IMR-90 (cell line): ENCODE data around the gene HOXD13. TPM values are rescaled to one million over a fixed set of nuclear protein-coding genes. Genes with fewer than 3 reads are reported as not detected.

ENCODE experiments used
- ATAC-seq: fragments of 200-7000 bp; cut with Tn5 transposase; 2 replicates; pipeline ENCODE4 v1.9.1; 2020; ENCODE audit warnings: low read depth, mild to moderate bottlenecking, moderate library complexity
- BruUV-seq: library from RNA; stranded (reverse); fragments of 400-500 nt; replicated peaks from 2 replicates; lab custom pipeline; 2021; lab: Mats Ljungman, UMichigan
- CTCF ChIA-PET: fragments of 300-600 bp; formaldehyde crosslinking; extraction: SDS; loops from one replicate; lab custom pipeline; 2021; ENCODE audit warnings: antibody characterized with exemption; lab: Yijun Ruan, JAX
- POLR2A ChIA-PET: fragments of 300-600 bp; sonication (Branson Sonifier 250); formaldehyde crosslinking; loops from one replicate; lab custom pipeline; 2022; ENCODE audit warnings: antibody characterized with exemption; ENCODE audit not compliant: unreplicated experiment; lab: Charles Lee
- DNase-seq: peaks from one replicate; pipeline ENCODE4 v3.0.0; 2013
- H2AFZ ChIP-seq: replicated peaks from 2 replicates; pipeline ENCODE3; 2013; ENCODE audit warnings: low read length, mild to moderate bottlenecking; ENCODE audit not compliant: poor library complexity
- H2AK5ac ChIP-seq: 2 replicates; pipeline ENCODE4 v1.6.1; 2013; ENCODE audit warnings: low read depth, low read length, inconsistent platforms
- H2AK9ac ChIP-seq: replicated peaks from 2 replicates; pipeline ENCODE3; 2013; ENCODE audit warnings: mild to moderate bottlenecking, low read depth, low read length, moderate library complexity; ENCODE audit not compliant: poor library complexity
- H2BK120ac ChIP-seq: 2 replicates; pipeline ENCODE4 v1.6.1; 2013; ENCODE audit warnings: low read depth, low read length, inconsistent platforms
- H2BK15ac ChIP-seq: 3 replicates; pipeline ENCODE4 v1.6.1; 2013; ENCODE audit warnings: low read depth, low read length, inconsistent platforms
- H2BK20ac ChIP-seq: 2 replicates; pipeline ENCODE4 v1.6.1; 2013; ENCODE audit warnings: low read depth, mild to moderate bottlenecking, inconsistent platforms, low read length, moderate library complexity
- H2BK5ac ChIP-seq: 2 replicates; pipeline ENCODE4 v1.6.1; 2013; ENCODE audit warnings: mild to moderate bottlenecking, low read depth, low read length, inconsistent platforms; ENCODE audit not compliant: poor library complexity, severe bottlenecking
- H3K14ac ChIP-seq: replicated peaks from 2 replicates; pipeline ENCODE4 v1.6.1; 2013; ENCODE audit warnings: low read depth, low read length, inconsistent platforms
- H3K18ac ChIP-seq: 2 replicates; pipeline ENCODE4 v1.6.1; 2013; ENCODE audit warnings: low read depth, low read length, control low read depth
- H3K23ac ChIP-seq: 2 replicates; pipeline ENCODE4 v1.6.1; 2013; ENCODE audit warnings: low read depth, low read length, inconsistent platforms
- H3K27ac ChIP-seq: 2 replicates; pipeline ENCODE4 v1.5.1; 2013; ENCODE audit warnings: mild to moderate bottlenecking, control low read depth, low read length; ENCODE audit not compliant: insufficient read depth
- H3K27me3 ChIP-seq: 2 replicates; pipeline ENCODE4 v1.6.1; 2013; ENCODE audit warnings: low read length; ENCODE audit not compliant: control insufficient read depth, insufficient read depth
- H3K36me3 ChIP-seq: 2 replicates; pipeline ENCODE4 v1.6.1; 2013; ENCODE audit warnings: low read length, mixed read lengths; ENCODE audit not compliant: control insufficient read depth, insufficient read depth
- H3K4ac ChIP-seq: 2 replicates; pipeline ENCODE4 v1.6.1; 2013; ENCODE audit warnings: low read depth, low read length, inconsistent platforms
- H3K4me1 ChIP-seq: 2 replicates; pipeline ENCODE4 v1.6.1; 2013; ENCODE audit warnings: low read length, mixed read lengths; ENCODE audit not compliant: control insufficient read depth, insufficient read depth
- H3K4me2 ChIP-seq: 2 replicates; pipeline ENCODE4 v1.6.1; 2013; ENCODE audit warnings: low read depth, mild to moderate bottlenecking, control low read depth, low read length, moderate library complexity
- H3K4me3 ChIP-seq: 2 replicates; pipeline ENCODE4 v1.5.1; 2013; ENCODE audit warnings: low read depth, mild to moderate bottlenecking, control low read depth, low read length, moderate library complexity; ENCODE audit not compliant: insufficient read depth
- H3K56ac ChIP-seq: 2 replicates; pipeline ENCODE4 v1.6.1; 2013; ENCODE audit warnings: low read length, inconsistent platforms; ENCODE audit not compliant: insufficient read depth; ENCODE audit errors: extremely low read depth
- H3K79me1 ChIP-seq, 2 experiments: 2 replicates each; pipeline ENCODE4 v1.6.1; 2013; ENCODE audit warnings: low read length in 2 of 2, inconsistent platforms in 1 of 2, low read depth in 1 of 2
- H3K9ac ChIP-seq: 2 replicates; pipeline ENCODE4 v1.6.1; 2013; ENCODE audit warnings: low read depth, low read length, control low read depth
- H3K9me1 ChIP-seq: 2 replicates; pipeline ENCODE4 v1.6.1; 2013; ENCODE audit warnings: low read length, inconsistent platforms; ENCODE audit not compliant: insufficient read depth
- H3K9me3 ChIP-seq: 2 replicates; pipeline ENCODE4 v1.6.1; 2013; ENCODE audit warnings: low read length; ENCODE audit not compliant: control insufficient read depth, insufficient read depth
- H4K20me1 ChIP-seq: 2 replicates; pipeline ENCODE4 v1.6.1; 2013; ENCODE audit warnings: low read length, inconsistent platforms; ENCODE audit not compliant: insufficient read depth
- H4K5ac ChIP-seq: 2 replicates; pipeline ENCODE4 v1.6.1; 2013; ENCODE audit warnings: mild to moderate bottlenecking, low read depth, low read length, control low read depth
- H4K8ac ChIP-seq, 2 experiments: 2 replicates each; pipeline ENCODE4 v1.6.1; 2013; ENCODE audit warnings: low read depth in 2 of 2, low read length in 2 of 2, control low read depth in 1 of 2, inconsistent platforms in 1 of 2
- H4K91ac ChIP-seq: 2 replicates; pipeline ENCODE4 v1.6.1; 2013; ENCODE audit warnings: low read depth, low read length, inconsistent platforms; ENCODE audit not compliant: insufficient read depth
- BHLHE40 ChIP-seq: fragments of 150-350 bp; IDR thresholded peaks from 2 replicates; pipeline ENCODE4 v1.6.1; 2016; ENCODE audit warnings: mild to moderate bottlenecking, low read depth, low read length
- CEBPB ChIP-seq: IDR thresholded peaks from 2 replicates; pipeline ENCODE4 v1.6.1; 2012; ENCODE audit warnings: low read depth, low read length, improper control_type of control experiment
- CHD1 ChIP-seq: IDR thresholded peaks from 2 replicates; pipeline ENCODE4 v1.6.1; 2012; ENCODE audit warnings: low read depth, low read length, improper control_type of control experiment
- FOS ChIP-seq: fragments of 150-350 bp; IDR thresholded peaks from 2 replicates; pipeline ENCODE4 v1.6.1; 2016; ENCODE audit warnings: low read depth, low read length
- MAFK ChIP-seq: IDR thresholded peaks from 2 replicates; pipeline ENCODE4 v1.6.1; 2012; ENCODE audit warnings: low read depth, low read length, improper control_type of control experiment
- MAZ ChIP-seq: IDR thresholded peaks from 2 replicates; pipeline ENCODE4 v1.6.1; 2012; ENCODE audit warnings: low read depth, mild to moderate bottlenecking, low read length, improper control_type of control experiment, moderate library complexity, borderline replicate concordance
- MXI1 ChIP-seq: IDR thresholded peaks from 2 replicates; pipeline ENCODE4 v1.6.1; 2012; ENCODE audit warnings: low read depth, mild to moderate bottlenecking, low read length, moderate library complexity, borderline replicate concordance
- NFE2L2 ChIP-seq: fragments of 150-350 bp; IDR thresholded peaks from 2 replicates; pipeline ENCODE4 v1.6.1; 2016; ENCODE audit warnings: low read depth, mild to moderate bottlenecking, low read length
- POLR2A ChIP-seq: IDR thresholded peaks from 2 replicates; pipeline ENCODE4 v1.6.1; 2012; ENCODE audit warnings: mild to moderate bottlenecking, low read depth, low read length
- RAD21 ChIP-seq: IDR thresholded peaks from 2 replicates; pipeline ENCODE4 v1.6.1; 2012; ENCODE audit warnings: low read length, improper control_type of control experiment
- RCOR1 ChIP-seq: IDR thresholded peaks from 2 replicates; pipeline ENCODE4 v1.6.1; 2012; ENCODE audit warnings: mild to moderate bottlenecking, low read length, improper control_type of control experiment; ENCODE audit not compliant: insufficient replicate concordance
- RFX5 ChIP-seq: IDR thresholded peaks from 2 replicates; pipeline ENCODE4 v1.8.0; 2012; ENCODE audit warnings: low read depth, mild to moderate bottlenecking, low read length, moderate library complexity
- SMC3 ChIP-seq: fragments of 150-350 bp; IDR thresholded peaks from 2 replicates; pipeline ENCODE4 v1.6.1; 2016; ENCODE audit warnings: low read depth, mild to moderate bottlenecking, antibody characterized with exemption, low read length, moderate library complexity
- WGBS, 2 experiments: methylation state at CpG; one replicate each; pipeline versions ENCODE4 v1.1.5 to v1.1.7; 2013; ENCODE audit warnings: missing lambda C conversion rate in 2 of 2; ENCODE audit not compliant: insufficient read length in 1 of 2; ENCODE audit errors: extremely low coverage in 2 of 2; 5-methylcytosine and 5-hydroxymethylcytosine counted together
- dilution Hi-C: fragments of 300-500 bp; cut with HindIII; formaldehyde crosslinking; loops from one replicate; pipeline ENCODE4 v1.14.3; 2018; ENCODE audit warnings: low sequenced_read_pairs; ENCODE audit not compliant: unreplicated experiment
- in situ Hi-C: fragments of 300-500 bp; cut with MboI; formaldehyde crosslinking; loops from 3 replicates; pipeline ENCODE4 v1.14.3; 2019; ENCODE audit warnings: low sequenced_read_pairs, inconsistent platforms, mixed read lengths
- intact Hi-C: fragments of 100-400 bp; cut with micrococcal nuclease; formaldehyde crosslinking; loops from 2 replicates; pipeline ENCODE4 v1.10.0; 2022
- polyA plus RNA-seq, 3 experiments: library from polyadenylated mRNA; depleted of rRNA; stranded (reverse); fragments of >200 nt; gene quantifications; 2 replicates each; pipeline ENCODE4 v1.2.3, GENCODE V29; 2012; ENCODE audit warnings: low replicate concordance in 1 of 3
- total RNA-seq: library from RNA; depleted of rRNA; stranded (reverse); fragments of >200 nt; gene quantifications from 2 replicates; pipeline ENCODE4 v1.2.3, GENCODE V29; 2012
- TF ChIP-seq, protein P1 (sequence below): fragments of 150-350 bp; IDR thresholded peaks from 2 replicates; pipeline ENCODE4 v1.6.1; 2016; ENCODE audit warnings: low read depth, mild to moderate bottlenecking, low read length, moderate library complexity, borderline replicate concordance
- TF ChIP-seq, protein P2 (sequence below): conservative IDR thresholded peaks from 2 replicates; pipeline ENCODE4 v1.5.1; 2012; ENCODE audit warnings: mild to moderate bottlenecking, low read depth, low read length, improper control_type of control experiment
- TF ChIP-seq, protein P3 (sequence below): fragments of 150-350 bp; IDR thresholded peaks from 2 replicates; pipeline ENCODE4 v1.6.1; 2017; ENCODE audit warnings: mild to moderate bottlenecking, antibody characterized with exemption, low read length, low read depth

Gene HOXD13
- total and polyA plus RNA-seq, 2 of the 4 experiments (the other 2 are of a cell fraction): not detected

DNA sequence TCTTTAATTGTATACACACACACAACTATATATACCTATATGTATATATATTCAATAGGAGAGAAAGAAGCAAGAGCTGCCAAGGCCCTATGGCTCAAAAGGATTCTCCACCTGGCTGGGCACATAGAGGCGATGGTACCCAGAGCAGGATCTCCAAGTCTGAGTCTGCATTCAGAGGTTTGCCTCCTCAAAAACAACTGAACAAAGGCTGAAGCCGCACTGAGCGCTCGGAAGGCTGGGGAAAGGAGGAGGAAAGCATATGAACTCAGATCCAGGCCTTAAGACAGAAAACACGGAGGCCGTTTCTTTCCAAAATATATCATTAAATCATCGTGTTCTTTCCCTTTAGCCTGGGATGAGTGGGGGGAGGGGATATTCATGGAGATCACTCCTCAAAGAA, 10.7 kb downstream of the HOXD13 start:
- Histone ChIP-seq H2BK5ac (no peak overlapping the region), H4K91ac (no peak overlapping the region), H3K27me3 (peaks cover 95% of the 10 kb centered on the region), H2AK5ac (no peak overlapping the region), H3K4me2 (no peak overlapping the region), H3K4me1 (no peaks in the 10 kb centered on the region), H3K14ac (no peak overlapping the region), H3K4me3 (no peak overlapping the region), H4K20me1 (no peaks in the 10 kb centered on the region), H3K27ac (no peak overlapping the region), H4K5ac (no peak overlapping the region), H3K18ac (no peak overlapping the region), H2AFZ (no peak overlapping the region), H2BK120ac (no peak overlapping the region), H2BK15ac (no peak overlapping the region), H3K79me1 (no peaks in the 10 kb centered on the region), H2BK20ac (no peak overlapping the region), H2AK9ac (no peak overlapping the region), H3K56ac (no peak overlapping the region), H3K9me3 (peaks cover 4% of the 10 kb centered on the region; the same call in 1 of the 2 replicates), H3K9me1 (no peaks in the 10 kb centered on the region), H4K8ac (no peak overlapping the region), H3K36me3 (no peaks in the 10 kb centered on the region), H3K9ac (no peak overlapping the region), H3K4ac (no peak overlapping the region), H3K23ac (no peak overlapping the region)
- ChIA-PET POLR2A (no interaction called here), CTCF (interaction anchor here (1.6 kb wide), 1 partner anchor 451 kb away, joined by 5 read pairs; no protein-coding TSS in a partner anchor)
- TF ChIP-seq, protein P1, sequence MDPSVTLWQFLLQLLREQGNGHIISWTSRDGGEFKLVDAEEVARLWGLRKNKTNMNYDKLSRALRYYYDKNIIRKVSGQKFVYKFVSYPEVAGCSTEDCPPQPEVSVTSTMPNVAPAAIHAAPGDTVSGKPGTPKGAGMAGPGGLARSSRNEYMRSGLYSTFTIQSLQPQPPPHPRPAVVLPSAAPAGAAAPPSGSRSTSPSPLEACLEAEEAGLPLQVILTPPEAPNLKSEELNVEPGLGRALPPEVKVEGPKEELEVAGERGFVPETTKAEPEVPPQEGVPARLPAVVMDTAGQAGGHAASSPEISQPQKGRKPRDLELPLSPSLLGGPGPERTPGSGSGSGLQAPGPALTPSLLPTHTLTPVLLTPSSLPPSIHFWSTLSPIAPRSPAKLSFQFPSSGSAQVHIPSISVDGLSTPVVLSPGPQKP: no peak
- TF ChIP-seq, protein P2, sequence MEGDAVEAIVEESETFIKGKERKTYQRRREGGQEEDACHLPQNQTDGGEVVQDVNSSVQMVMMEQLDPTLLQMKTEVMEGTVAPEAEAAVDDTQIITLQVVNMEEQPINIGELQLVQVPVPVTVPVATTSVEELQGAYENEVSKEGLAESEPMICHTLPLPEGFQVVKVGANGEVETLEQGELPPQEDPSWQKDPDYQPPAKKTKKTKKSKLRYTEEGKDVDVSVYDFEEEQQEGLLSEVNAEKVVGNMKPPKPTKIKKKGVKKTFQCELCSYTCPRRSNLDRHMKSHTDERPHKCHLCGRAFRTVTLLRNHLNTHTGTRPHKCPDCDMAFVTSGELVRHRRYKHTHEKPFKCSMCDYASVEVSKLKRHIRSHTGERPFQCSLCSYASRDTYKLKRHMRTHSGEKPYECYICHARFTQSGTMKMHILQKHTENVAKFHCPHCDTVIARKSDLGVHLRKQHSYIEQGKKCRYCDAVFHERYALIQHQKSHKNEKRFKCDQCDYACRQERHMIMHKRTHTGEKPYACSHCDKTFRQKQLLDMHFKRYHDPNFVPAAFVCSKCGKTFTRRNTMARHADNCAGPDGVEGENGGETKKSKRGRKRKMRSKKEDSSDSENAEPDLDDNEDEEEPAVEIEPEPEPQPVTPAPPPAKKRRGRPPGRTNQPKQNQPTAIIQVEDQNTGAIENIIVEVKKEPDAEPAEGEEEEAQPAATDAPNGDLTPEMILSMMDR: no peak
- TF ChIP-seq RCOR1 (no peak), MAZ (no peak), POLR2A (no peak), MXI1 (no peak), RFX5 (no peak), MAFK (no peak), CEBPB (no peak), SMC3 (no peak), RAD21 (no peak), CHD1 (no peak), BHLHE40 (no peak), NFE2L2 (no peak), FOS (no peak)
- TF ChIP-seq, protein P3, sequence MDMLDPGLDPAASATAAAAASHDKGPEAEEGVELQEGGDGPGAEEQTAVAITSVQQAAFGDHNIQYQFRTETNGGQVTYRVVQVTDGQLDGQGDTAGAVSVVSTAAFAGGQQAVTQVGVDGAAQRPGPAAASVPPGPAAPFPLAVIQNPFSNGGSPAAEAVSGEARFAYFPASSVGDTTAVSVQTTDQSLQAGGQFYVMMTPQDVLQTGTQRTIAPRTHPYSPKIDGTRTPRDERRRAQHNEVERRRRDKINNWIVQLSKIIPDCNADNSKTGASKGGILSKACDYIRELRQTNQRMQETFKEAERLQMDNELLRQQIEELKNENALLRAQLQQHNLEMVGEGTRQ: no peak
- no TSS peak for BruUV-seq
- DNase-seq (no peak), ATAC-seq (no peak)
- dilution Hi-C loops (no loop called here), intact Hi-C loops (no loop called here), in situ Hi-C loops (no loop called here)
- no CpG with 5 or more reads among the region's 7 CpGs for WGBS, 2 experiments
